ENCODE results near the gene DNAJC25. TPM values are rescaled to one million over a fixed set of nuclear protein-coding genes. Genes with fewer than 3 reads are reported as not detected.
"Not testable (repeated sequence)": the region's sequence is repeated elsewhere in the genome, so short reads cannot be mapped to it uniquely, and the experiment has no call there.

The DNAJC25 gene
- total and polyA plus RNA-seq, 4 donors: 8.1 to 12.2 (median 10.3) TPM

- Histone ChIP-seq H3K36me3 (ENCODE audit: control insufficient read depth, insufficient read depth, low read length) (no peaks in the 10 kb centered on the region), H3K4me1 (ENCODE audit: control insufficient read depth, insufficient read depth, low read length) (peaks cover 19% of the 10 kb centered on the region), H3K27ac (ENCODE audit: low read depth, low read length) (no peak overlapping the region), H3K4me3 (ENCODE audit: low read depth, low read length) (no peak overlapping the region), H3K27me3 (ENCODE audit: control insufficient read depth, insufficient read depth, low read length) (no peaks in the 10 kb centered on the region), H3K9me3 (ENCODE audit: control insufficient read depth, insufficient read depth, low read length) (no peaks in the 10 kb centered on the region)
- WGBS (ENCODE audit: insufficient coverage): 83% methylated on average over 1 of the region's 10 CpGs
- no peak for DNase-seq (ENCODE audit: low read depth in 4 of 6, low spot score in 6 of 6)
Measured at GRCh38 chr9:111601237-111602018, 29.7 kb upstream of the DNAJC25 start.

DNA sequence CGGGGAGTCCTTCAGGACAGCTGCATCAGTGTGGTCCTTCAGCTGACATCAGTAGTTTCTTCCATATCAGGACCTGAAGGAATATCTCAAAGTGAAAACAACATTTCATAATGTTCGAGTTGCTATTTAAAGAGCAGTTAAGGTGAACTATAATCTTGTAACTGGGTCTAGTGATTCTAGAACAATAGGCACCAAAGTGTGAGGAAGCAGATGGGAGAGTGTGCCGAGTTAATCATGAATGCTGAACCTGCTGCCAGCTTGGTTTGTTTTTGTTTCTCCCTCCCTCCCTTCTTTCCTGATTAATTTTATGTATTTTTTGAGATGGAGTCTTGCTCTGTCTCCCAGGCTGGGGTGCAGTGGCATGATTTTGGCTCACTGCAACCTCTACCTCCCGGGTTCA is 28.1 kb upstream of the DNAJC25 start:
- Histone ChIP-seq H3K4me1 (ENCODE audit: control insufficient read depth, insufficient read depth, low read length) (peaks cover 16% of the 10 kb centered on the region), H3K27ac (ENCODE audit: low read depth, low read length) (no peak overlapping the region), H3K4me3 (ENCODE audit: low read depth, low read length) (no peak overlapping the region), H3K27me3 (ENCODE audit: control insufficient read depth, insufficient read depth, low read length) (no peaks in the 10 kb centered on the region), H3K9me3 (ENCODE audit: control insufficient read depth, insufficient read depth, low read length) (no peaks in the 10 kb centered on the region), H3K36me3 (ENCODE audit: control insufficient read depth, insufficient read depth, low read length) (no peaks in the 10 kb centered on the region)
- 86% methylated on average over 1 of the region's 4 CpGs for WGBS (ENCODE audit: insufficient coverage)
- no peak for DNase-seq (ENCODE audit: low read depth in 4 of 6, low spot score in 6 of 6)

DNA sequence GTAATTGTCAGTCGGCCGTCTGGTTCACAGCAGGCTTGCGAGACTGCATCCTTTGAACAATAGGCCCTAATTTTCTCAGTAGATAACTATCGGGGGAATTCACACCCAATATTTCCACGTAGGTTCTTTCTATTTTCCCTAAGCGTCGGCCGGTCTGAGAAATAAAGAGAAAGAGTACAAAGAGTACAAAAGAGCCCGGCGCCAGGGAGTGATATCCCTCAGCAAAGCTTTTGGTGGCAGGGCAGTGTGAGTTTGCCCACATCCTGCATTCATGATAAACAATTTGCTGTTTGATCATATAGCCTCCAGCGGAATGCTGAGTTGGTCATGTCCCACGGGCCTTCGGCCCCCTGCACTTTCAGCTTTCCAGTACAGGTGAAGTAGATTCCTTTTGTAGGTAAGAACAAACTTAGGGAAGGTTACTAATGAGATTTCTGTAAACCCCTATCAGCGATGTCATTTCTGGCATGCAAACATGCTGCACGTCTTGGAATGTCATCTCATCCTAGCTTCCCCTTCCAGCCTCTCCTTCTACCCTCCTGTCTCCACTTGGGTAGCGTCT is 27.0 kb upstream of the DNAJC25 start:
- Histone ChIP-seq H3K36me3 (ENCODE audit: control insufficient read depth, insufficient read depth, low read length) (no peaks in the 10 kb centered on the region), H3K4me3 (ENCODE audit: low read depth, low read length) (no peak overlapping the region), H3K9me3 (ENCODE audit: control insufficient read depth, insufficient read depth, low read length) (no peaks in the 10 kb centered on the region), H3K4me1 (ENCODE audit: control insufficient read depth, insufficient read depth, low read length) (peaks cover 7% of the 10 kb centered on the region), H3K27me3 (ENCODE audit: control insufficient read depth, insufficient read depth, low read length) (no peaks in the 10 kb centered on the region), H3K27ac (ENCODE audit: low read depth, low read length) (no peak overlapping the region)
- WGBS (ENCODE audit: insufficient coverage): 48% methylated on average over 5 of the region's 16 CpGs
- no peak for DNase-seq (ENCODE audit: low read depth in 4 of 6, low spot score in 6 of 6)

DNA sequence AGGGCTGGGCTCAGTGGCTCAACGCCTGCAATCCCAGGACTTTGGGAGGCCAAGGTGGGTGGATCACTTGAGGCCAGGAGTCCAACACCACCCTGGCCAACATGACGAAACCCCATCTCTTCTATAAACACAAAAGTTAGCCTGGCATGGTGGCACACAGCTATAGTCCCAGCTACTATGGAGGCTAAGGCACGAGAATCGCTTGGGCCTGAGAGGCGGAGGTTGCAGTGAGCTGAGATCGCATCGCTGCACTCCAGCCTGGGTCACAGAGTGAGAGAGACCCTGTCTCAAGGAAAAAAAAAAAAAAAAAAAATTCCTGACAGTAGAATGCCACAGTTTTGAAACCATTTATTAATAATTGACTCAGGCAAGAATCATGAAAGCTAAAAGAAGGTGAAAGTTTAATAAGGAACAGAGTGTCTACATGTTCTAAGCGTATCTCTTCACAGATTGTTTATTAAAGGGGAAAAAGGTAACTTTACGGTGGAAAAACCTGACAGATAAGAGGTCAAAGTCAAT is 26.0 kb upstream of the DNAJC25 start:
- H3K27ac ChIP-seq (ENCODE audit: low read depth, low read length): no peak overlapping the region
- H3K4me3 ChIP-seq (ENCODE audit: low read depth, low read length): no peak overlapping the region
- no peaks in the 10 kb centered on the region for H3K27me3 ChIP-seq (ENCODE audit: control insufficient read depth, insufficient read depth, low read length)
- DNase-seq (ENCODE audit: low read depth in 4 of 6, low spot score in 6 of 6): no peak
- H3K36me3 ChIP-seq (ENCODE audit: control insufficient read depth, insufficient read depth, low read length): no peaks in the 10 kb centered on the region
- H3K4me1 ChIP-seq (ENCODE audit: control insufficient read depth, insufficient read depth, low read length): peaks cover under 1% of the 10 kb centered on the region
- H3K9me3 ChIP-seq (ENCODE audit: control insufficient read depth, insufficient read depth, low read length): no peaks in the 10 kb centered on the region
- 92% methylated on average over 5 of the region's 9 CpGs for WGBS (ENCODE audit: insufficient coverage)

- Histone ChIP-seq H3K36me3 (ENCODE audit: control insufficient read depth, insufficient read depth, low read length) (no peaks in the 10 kb centered on the region), H3K4me3 (ENCODE audit: low read depth, low read length) (no peak overlapping the region), H3K27me3 (ENCODE audit: control insufficient read depth, insufficient read depth, low read length) (no peaks in the 10 kb centered on the region), H3K4me1 (ENCODE audit: control insufficient read depth, insufficient read depth, low read length) (no peaks in the 10 kb centered on the region), H3K27ac (ENCODE audit: low read depth, low read length) (no peak overlapping the region), H3K9me3 (ENCODE audit: control insufficient read depth, insufficient read depth, low read length) (no peaks in the 10 kb centered on the region)
- WGBS (ENCODE audit: insufficient coverage): 52% methylated on average over 4 of the region's 5 CpGs
- no peak for DNase-seq (ENCODE audit: low read depth in 4 of 6, low spot score in 6 of 6)
Measured at GRCh38 chr9:111610149-111610548, 21.0 kb upstream of the DNAJC25 start.

DNA sequence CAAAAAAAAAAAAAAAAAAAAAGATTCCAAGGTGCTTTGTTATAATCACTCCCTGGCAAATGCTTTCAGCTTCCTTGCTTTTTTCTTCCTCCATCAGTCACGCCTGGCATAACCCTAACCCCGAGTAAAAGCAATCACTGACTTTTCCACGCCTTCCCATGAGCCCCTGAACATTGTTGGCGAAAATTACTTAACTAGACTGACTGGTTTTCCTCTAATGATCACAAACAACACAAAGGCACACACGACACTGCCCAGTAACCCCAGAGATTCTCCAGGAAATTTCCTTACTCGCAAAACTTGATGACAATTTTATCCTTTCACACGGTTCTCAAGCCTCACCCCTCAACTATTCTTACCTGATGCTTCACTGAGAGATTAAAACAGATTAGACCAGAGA is 20.3 kb upstream of the DNAJC25 start:
- H3K27ac ChIP-seq (ENCODE audit: low read depth, low read length): no peak overlapping the region
- no peaks in the 10 kb centered on the region for H3K4me1 ChIP-seq (ENCODE audit: control insufficient read depth, insufficient read depth, low read length)
- H3K36me3 ChIP-seq (ENCODE audit: control insufficient read depth, insufficient read depth, low read length): no peaks in the 10 kb centered on the region
- no peak for DNase-seq (ENCODE audit: low read depth in 4 of 6, low spot score in 6 of 6)
- H3K9me3 ChIP-seq (ENCODE audit: control insufficient read depth, insufficient read depth, low read length): no peaks in the 10 kb centered on the region
- WGBS (ENCODE audit: insufficient coverage): 60% methylated on average over 7 of the region's 7 CpGs
- no peaks in the 10 kb centered on the region for H3K27me3 ChIP-seq (ENCODE audit: control insufficient read depth, insufficient read depth, low read length)
- no peak overlapping the region for H3K4me3 ChIP-seq (ENCODE audit: low read depth, low read length)

DNA sequence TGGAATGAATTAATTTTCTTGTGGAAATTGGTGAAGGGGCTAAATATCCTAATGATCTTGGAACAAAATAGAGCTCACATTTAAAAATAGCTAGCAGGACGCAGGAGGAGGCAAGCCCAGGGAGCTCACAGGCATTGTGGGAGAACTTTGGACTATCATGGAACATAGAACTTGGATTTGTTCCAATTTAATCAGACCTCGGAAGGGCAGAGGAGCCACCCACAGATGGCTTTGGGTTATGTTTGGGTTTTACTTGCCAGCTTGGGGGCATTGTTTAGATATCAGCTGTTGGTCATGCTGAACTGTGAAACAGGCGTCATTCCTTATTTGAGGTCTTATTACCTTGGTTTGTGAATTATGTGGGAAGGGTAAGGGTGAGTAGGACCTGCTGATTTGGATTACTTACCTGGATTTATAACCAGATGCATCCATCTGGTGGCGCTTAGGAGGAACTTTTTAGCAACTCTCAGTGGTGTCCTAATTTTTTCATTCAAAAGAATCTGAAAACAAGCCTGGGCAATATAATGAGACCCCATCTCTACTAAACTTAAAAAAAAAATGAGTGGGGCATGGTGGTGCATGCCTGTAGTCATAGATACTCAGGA is 17.6 kb upstream of the DNAJC25 start:
- no peak overlapping the region for H3K4me3 ChIP-seq (ENCODE audit: low read depth, low read length)
- no peak for DNase-seq (ENCODE audit: low read depth in 4 of 6, low spot score in 6 of 6)
- H3K9me3 ChIP-seq (ENCODE audit: control insufficient read depth, insufficient read depth, low read length): no peaks in the 10 kb centered on the region
- 56% methylated on average over 2 of the region's 4 CpGs for WGBS (ENCODE audit: insufficient coverage)
- no peaks in the 10 kb centered on the region for H3K4me1 ChIP-seq (ENCODE audit: control insufficient read depth, insufficient read depth, low read length)
- no peak overlapping the region for H3K27ac ChIP-seq (ENCODE audit: low read depth, low read length)
- H3K36me3 ChIP-seq (ENCODE audit: control insufficient read depth, insufficient read depth, low read length): no peaks in the 10 kb centered on the region
- no peaks in the 10 kb centered on the region for H3K27me3 ChIP-seq (ENCODE audit: control insufficient read depth, insufficient read depth, low read length)

DNA sequence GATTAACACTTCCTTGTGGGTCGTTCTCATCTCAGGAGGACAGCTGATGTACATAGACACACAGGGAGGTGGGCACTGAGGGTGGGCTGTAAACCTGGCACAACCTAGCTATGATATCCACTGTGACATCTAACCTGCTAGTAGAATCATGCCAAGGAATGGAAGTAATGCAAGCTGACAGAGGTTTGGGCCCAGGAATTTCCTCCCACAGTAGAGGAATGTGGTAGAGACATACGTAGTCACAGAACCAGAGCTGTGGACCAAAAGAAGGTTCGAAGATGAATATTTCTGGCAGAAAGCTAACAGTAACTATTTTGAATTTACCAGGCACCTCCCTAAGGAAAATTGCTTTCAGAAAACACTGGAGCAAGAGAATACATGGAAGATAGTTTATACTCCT is 15.2 kb upstream of the DNAJC25 start:
- WGBS (ENCODE audit: insufficient coverage): 50% methylated on average over 1 of the region's 3 CpGs
- Histone ChIP-seq H3K36me3 (ENCODE audit: control insufficient read depth, insufficient read depth, low read length) (no peaks in the 10 kb centered on the region), H3K4me1 (ENCODE audit: control insufficient read depth, insufficient read depth, low read length) (no peaks in the 10 kb centered on the region), H3K27me3 (ENCODE audit: control insufficient read depth, insufficient read depth, low read length) (no peaks in the 10 kb centered on the region), H3K4me3 (ENCODE audit: low read depth, low read length) (no peak overlapping the region), H3K27ac (ENCODE audit: low read depth, low read length) (no peak overlapping the region), H3K9me3 (ENCODE audit: control insufficient read depth, insufficient read depth, low read length) (no peaks in the 10 kb centered on the region)
- no peak for DNase-seq (ENCODE audit: low read depth in 4 of 6, low spot score in 6 of 6)

GRCh38 chr9:111617349-111617748 is 13.8 kb upstream of the DNAJC25 start:
- not testable (repeated sequence) for H3K36me3 ChIP-seq (ENCODE audit: control insufficient read depth, insufficient read depth, low read length); H3K27me3 ChIP-seq (ENCODE audit: control insufficient read depth, insufficient read depth, low read length); H3K9me3 ChIP-seq (ENCODE audit: control insufficient read depth, insufficient read depth, low read length); H3K4me3 ChIP-seq (ENCODE audit: low read depth, low read length); DNase-seq (ENCODE audit: low read depth in 4 of 6, low spot score in 6 of 6); H3K27ac ChIP-seq (ENCODE audit: low read depth, low read length); H3K4me1 ChIP-seq (ENCODE audit: control insufficient read depth, insufficient read depth, low read length)
- WGBS (ENCODE audit: insufficient coverage): 98% methylated on average over 15 of the region's 29 CpGs

All from spinal cord (tissue), 10 donors.